Measurements from ENCODE around the gene PCAT6. TPM values are rescaled to one million over a fixed set of nuclear protein-coding genes. Genes with fewer than 3 reads are reported as not detected.

Gene PCAT6
- total and polyA plus RNA-seq, 3 donors from 2014 or later = 11.5 to 80.5 (median 29.4) TPM

GRCh38 chr1:202852163-202852904, 41.6 kb downstream of the PCAT6 start:
- no peak overlapping the region for H3K27ac ChIP-seq
- no peak for TF ChIP-seq POLR2A (IDR thresholded peaks at IDR 0.05)
- peak in 2 of 3 experiments; percentile 33 to 41 for TF ChIP-seq CTCF (IDR thresholded peaks at IDR 0.05)
- 63 to 76% methylated on average over 12 to 15 of the region's 15 CpGs for WGBS, 2 donors
- DNase-seq = peak; percentile 77
- no peak overlapping the region for H3K4me3 ChIP-seq
- intact Hi-C loops (cut with DNase I; ENCODE audit: low total_unique reads) = no loop called here
- no peaks in the 10 kb centered on the region for H3K9me3 ChIP-seq
- no peaks in the 10 kb centered on the region for H3K27me3 ChIP-seq
- peaks cover 6% of the 10 kb centered on the region for H3K4me1 ChIP-seq
- H3K36me3 ChIP-seq (ENCODE audit: low read depth, missing control alignments) = no peaks in the 10 kb centered on the region

- intact Hi-C loops (cut with DNase I; ENCODE audit: low total_unique reads) = no loop called here
- no peaks in the 10 kb centered on the region for H3K27me3 ChIP-seq
- peak; percentile 54 for DNase-seq
- H3K4me3 ChIP-seq = no peak overlapping the region
- 73 to 81% methylated on average over 8 of the region's 8 CpGs for WGBS, 2 donors
- H3K9me3 ChIP-seq = no peaks in the 10 kb centered on the region
- H3K4me1 ChIP-seq = peaks cover 14% of the 10 kb centered on the region
- no peak overlapping the region for H3K27ac ChIP-seq
- TF ChIP-seq CTCF (IDR thresholded peaks at IDR 0.05) (no peak), POLR2A (IDR thresholded peaks at IDR 0.05) (no peak)
- H3K36me3 ChIP-seq (ENCODE audit: low read depth, missing control alignments) = no peaks in the 10 kb centered on the region
Observed at GRCh38 chr1:202854787-202855186, 44.0 kb downstream of the PCAT6 start.

GRCh38 chr1:202856014-202856413, 45.3 kb downstream of the PCAT6 start:
- TF ChIP-seq POLR2A (IDR thresholded peaks at IDR 0.05) (no peak), CTCF (IDR thresholded peaks at IDR 0.05) (no peak)
- Histone ChIP-seq H3K9me3 (no peaks in the 10 kb centered on the region), H3K27me3 (no peaks in the 10 kb centered on the region), H3K4me3 (no peak overlapping the region), H3K27ac (no peak overlapping the region), H3K36me3 (ENCODE audit: low read depth, missing control alignments) (no peaks in the 10 kb centered on the region), H3K4me1 (peaks cover 7% of the 10 kb centered on the region)
- WGBS, 2 donors = 92 to 97% methylated on average over 2 of the region's 2 CpGs
- no peak for DNase-seq
- intact Hi-C loops (cut with DNase I; ENCODE audit: low total_unique reads) = no loop called here

- no peak for DNase-seq
- H3K27ac ChIP-seq = no peak overlapping the region
- no peaks in the 10 kb centered on the region for H3K27me3 ChIP-seq
- peaks cover 7% of the 10 kb centered on the region for H3K4me1 ChIP-seq
- WGBS, 2 donors = 51 to 58% methylated on average over 4 of the region's 4 CpGs
- no peaks in the 10 kb centered on the region for H3K9me3 ChIP-seq
- TF ChIP-seq CTCF (IDR thresholded peaks at IDR 0.05) (no peak), POLR2A (IDR thresholded peaks at IDR 0.05) (no peak)
- intact Hi-C loops (cut with DNase I; ENCODE audit: low total_unique reads) = no loop called here
- H3K4me3 ChIP-seq = no peak overlapping the region
- H3K36me3 ChIP-seq (ENCODE audit: low read depth, missing control alignments) = no peaks in the 10 kb centered on the region
Observed at GRCh38 chr1:202857136-202857610, 46.4 kb downstream of the PCAT6 start.

- 49 to 66% methylated on average over 6 of the region's 6 CpGs for WGBS, 2 donors
- intact Hi-C loops (cut with DNase I; ENCODE audit: low total_unique reads) = no loop called here
- TF ChIP-seq CTCF (IDR thresholded peaks at IDR 0.05) = no peak
- no peak for TF ChIP-seq POLR2A (IDR thresholded peaks at IDR 0.05)
- peak overlapping the region; percentile 72 to 78 for H3K27ac ChIP-seq
- no peaks in the 10 kb centered on the region for H3K27me3 ChIP-seq
- peaks cover 7% of the 10 kb centered on the region for H3K4me1 ChIP-seq
- no peak overlapping the region for H3K4me3 ChIP-seq
- no peaks in the 10 kb centered on the region for H3K36me3 ChIP-seq (ENCODE audit: low read depth, missing control alignments)
- DNase-seq = peak; percentile 84
- no peaks in the 10 kb centered on the region for H3K9me3 ChIP-seq
Observed at GRCh38 chr1:202858331-202858730, 47.6 kb downstream of the PCAT6 start.

All from testis (tissue), 3 donors.